HG03139 (cell line): Measurements from ENCODE around the gene USP25.

Experiments
- ATAC-seq: cut with Tn5 transposase; IDR thresholded peaks from one replicate; pipeline ENCODE4 v1.9.1; 2021; ENCODE audit not compliant: unreplicated experiment

The USP25 gene

GRCh38 chr21:15763359-15763758 lies 33.6 kb downstream of the USP25 start:
- no peak for ATAC-seq

DNA sequence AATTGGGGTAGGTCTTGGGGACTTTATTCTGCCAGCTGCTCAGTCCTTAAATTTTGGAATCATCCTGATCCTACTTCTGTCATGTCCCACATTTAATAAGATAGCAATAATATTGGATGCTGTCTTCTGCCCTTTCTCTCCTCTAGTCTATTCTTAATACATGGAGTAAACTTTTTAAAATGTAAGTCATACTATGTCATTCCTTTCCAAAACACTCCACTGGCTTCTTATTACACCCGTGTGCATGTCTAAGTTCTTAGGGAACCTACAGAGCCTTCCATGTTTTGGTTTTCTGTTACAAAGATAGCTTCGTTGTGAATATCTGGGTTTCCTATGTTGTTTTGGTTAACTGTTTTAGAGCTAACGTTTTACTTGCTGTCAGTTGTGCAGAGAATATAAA lies 35.1 kb downstream of the USP25 start:
- ATAC-seq = no peak

DNA sequence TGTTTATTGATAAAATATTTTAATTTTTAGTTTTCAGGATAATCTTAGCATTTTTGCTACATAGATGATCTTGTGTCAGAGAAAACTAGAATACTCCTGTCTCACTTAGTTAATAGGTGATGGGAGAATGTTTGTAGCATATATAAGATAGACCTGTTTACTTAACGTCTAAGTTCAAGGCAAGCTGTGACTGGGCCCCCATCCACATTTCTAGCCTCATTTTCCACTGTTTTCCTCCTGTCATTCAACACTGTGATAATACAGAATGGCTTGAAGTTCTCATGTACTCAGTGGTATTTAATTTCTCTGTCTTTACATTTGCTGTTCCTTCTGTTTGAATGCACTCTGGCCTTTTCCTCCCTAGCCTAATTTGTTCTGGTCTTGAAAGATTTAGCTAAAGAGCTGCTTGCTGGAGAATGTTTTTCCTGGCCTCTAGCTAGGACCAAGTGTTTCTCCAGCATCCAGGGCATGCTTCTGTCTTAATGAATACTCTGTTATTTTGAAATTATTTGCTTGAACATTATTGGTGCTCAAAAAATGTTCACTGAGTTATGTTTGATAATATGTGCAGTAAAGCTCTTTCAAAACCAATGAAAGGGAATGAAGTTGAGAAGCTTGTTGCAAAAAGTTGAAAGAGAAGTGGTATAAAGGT lies 37.3 kb downstream of the USP25 start:
- ATAC-seq = no peak

DNA sequence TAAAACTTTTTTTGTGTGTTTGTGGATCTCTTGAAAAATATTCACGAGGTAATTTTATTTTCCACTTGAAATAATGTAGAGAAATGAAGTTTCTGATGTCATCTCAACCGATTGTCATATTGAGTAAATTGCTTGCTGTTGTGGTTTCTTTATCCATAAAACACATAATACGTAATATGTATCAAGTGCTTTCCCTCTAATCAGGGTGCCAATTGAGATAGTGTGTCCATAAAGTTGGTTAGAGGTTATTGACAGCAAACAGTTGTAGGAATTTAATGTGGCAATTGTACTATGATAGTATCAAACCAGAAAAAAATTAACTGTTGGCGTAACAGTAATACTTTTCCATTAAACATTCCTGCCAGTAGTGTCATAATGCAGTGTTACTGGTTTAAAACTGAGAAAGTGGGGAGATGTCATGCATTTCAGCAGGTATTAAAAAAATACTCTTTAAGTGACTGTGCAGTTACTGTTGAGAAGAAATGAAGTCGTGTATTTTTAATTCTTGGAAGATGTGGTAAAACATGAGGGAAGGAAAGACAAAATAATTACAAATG lies 38.3 kb downstream of the USP25 start:
- ATAC-seq = no peak

DNA sequence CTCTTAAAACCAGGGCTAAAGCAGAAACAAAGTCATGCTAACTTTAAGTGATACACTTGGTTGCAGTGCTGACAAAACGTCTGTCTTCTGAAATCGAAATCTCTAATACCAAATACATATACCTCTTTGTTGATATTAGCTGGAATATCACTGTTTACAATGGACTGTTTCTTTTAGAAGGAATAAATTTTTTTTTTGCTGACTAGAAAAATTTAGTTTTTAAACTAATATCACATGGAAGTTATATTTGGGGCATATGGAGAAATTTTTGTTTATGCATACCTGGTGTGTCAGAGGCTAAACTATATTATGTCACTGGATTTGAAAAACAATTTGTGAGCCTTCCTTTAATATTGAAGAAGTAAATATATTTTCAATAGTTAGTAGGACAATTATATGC lies 39.1 kb downstream of the USP25 start:
- no peak for ATAC-seq

DNA sequence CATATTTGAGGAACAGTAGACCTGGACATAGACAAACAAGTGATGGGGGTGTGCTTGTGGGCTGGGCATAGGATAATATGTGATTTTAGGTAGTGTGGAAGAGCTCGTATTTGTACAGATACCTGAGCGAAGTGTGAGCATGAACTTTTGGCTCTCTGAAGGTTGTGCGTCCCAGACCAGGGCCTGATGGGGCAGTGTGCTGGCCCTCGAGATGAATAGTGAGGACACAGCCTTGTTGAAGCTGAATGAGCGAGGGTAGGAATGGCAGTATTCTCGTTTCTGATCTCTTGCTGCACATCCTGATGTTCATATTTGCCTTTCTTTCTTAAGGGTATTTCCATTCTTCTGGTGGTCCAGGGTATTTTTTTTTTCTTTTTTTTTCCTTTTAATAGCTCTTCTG lies 41.5 kb downstream of the USP25 start:
- no peak for ATAC-seq

DNA sequence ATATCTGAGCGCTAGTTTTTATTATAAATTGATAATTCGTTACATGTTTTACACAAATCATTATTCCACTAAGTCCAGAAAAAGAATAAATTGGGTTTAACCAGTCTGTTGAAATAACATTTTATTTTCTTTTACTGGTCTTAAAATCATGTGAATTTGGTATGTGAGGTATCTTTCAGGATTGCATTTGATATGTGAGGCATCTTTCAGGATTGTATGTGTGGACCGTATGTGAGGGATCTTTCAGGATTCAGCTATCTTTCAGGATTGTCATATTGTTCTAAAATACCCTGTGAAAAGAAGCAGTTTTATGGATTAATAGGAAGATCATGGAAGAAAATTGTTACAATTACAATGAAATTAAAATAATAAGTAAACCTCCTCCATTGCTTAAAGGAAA lies 42.9 kb downstream of the USP25 start:
- no peak for ATAC-seq

GRCh38 chr21:15774590-15774989 lies 44.8 kb downstream of the USP25 start:
- no peak for ATAC-seq

- no peak for ATAC-seq
Observed at GRCh38 chr21:15775291-15775690, 45.5 kb downstream of the USP25 start.

DNA sequence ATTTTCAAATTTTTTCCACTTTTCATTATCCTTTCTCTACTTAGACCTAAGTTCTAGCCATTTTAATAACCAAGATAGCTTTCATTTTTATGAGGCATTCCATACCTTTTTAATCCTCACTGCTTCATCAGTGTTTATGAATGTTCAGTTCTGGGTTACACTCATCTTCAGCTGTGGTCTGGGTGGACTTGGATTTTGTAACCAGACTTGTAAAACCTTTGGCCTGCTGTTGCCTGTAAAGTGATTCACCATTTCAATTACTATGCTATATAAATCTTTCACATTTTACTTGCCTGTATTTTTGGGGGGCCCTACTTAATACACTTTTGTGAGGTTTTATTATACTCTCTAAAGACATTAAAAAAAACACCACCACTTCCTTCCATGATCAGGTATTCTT lies 46.2 kb downstream of the USP25 start:
- no peak for ATAC-seq

DNA sequence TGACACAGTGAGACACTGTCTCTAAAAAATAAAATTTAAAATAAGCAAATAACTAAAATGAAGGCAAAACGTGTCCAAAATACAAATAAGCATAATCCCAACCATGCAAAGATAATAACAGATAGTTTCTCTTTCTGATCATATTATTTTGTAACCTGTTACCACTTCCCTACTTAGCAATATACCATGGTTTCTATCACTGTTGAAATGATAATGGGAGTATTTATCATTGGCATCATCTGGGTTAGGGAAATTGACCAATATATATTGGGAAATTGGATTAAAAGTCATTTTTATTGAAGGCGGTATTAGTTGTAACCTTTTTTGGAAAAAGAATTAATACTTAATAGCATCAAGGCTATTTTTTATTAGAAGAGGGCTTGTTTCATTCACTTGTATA lies 47.0 kb downstream of the USP25 start:
- no peak for ATAC-seq

DNA sequence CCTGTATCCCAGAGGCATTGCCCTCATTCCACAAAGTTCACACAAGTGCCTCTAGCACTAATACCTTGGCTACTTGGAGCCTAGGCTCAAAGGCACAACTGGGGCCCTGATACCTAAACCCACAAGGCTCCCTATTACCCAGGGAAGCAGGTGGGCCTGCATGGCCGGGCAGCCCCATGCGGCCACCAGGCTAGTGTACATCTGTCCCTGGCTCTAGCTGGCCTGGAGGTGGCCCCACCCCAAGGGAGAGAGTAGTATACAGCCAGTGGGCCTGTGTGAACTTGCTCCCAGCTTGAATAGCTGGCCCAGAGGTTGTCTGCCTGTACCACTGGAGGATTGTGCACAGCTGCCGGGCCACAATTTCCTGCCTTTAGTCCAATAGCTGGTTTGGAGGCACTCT lies 52.2 kb downstream of the USP25 start:
- no peak for ATAC-seq

DNA sequence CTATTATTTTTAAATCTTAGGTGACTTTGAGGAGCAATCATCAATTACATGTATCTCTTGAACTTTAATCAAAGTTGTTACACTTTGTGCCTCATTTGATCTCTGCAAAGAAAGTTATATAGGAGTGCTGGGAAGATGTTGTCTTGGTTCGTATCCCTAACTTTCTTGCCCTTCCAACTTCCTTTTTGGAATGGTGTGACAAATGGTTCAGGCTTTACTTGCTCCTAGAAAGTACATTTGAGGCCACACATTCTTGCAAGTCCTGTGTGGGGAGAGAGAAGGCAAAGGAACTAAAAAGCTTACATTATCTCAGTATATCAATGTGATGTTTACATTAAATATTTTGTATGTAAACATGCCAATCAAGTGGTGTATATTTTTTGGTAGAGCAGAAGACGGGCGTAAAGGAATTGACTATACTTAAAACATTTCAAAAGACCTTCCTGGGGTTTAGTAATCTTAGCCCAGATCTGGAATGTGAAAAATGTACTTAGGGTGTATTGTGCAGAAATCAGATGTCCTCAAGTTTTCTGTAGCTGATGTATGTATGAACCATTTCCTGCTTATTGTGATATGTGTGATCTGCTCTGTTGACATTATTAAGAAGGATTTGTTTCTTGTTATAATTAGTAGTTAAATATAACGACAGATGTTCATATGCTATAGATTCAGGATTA lies 59.2 kb downstream of the USP25 start:
- no peak for ATAC-seq

- no peak for ATAC-seq
Observed at GRCh38 chr21:15793109-15793508, 63.3 kb downstream of the USP25 start.

DNA sequence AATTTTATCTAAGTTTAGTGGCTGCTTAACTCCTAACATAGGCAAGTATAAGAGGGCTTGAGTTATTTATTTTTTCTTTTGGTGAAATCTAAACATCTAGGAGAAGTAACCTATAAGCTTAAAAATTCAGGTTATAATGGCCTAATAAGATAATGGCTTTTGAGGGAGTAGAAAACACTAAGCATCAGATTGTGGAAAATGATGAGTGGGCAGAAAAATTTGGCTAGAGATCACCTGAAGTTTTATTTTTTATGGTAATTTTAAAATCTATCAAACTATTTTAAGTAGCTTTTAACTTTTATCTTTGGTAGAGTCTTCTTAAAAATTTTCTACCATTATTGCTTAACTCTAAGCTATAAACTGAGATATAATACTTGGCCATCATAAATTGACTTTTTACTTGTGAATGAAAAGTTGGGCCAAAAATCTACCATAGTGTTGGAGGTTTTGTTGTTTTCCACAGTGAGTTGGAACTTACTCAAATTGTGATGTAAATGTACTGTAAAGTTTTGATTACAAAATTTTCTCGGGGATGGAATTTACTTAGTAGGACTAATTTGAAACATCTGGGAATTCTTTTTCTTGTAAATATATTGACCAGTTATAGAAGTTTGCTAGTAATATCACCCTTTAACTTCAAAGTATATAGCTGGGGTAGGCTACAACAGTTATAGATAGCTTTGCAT lies 63.9 kb downstream of the USP25 start:
- no peak for ATAC-seq

- ATAC-seq = no peak
Observed at GRCh38 chr21:15794277-15794912, 64.6 kb downstream of the USP25 start.

DNA sequence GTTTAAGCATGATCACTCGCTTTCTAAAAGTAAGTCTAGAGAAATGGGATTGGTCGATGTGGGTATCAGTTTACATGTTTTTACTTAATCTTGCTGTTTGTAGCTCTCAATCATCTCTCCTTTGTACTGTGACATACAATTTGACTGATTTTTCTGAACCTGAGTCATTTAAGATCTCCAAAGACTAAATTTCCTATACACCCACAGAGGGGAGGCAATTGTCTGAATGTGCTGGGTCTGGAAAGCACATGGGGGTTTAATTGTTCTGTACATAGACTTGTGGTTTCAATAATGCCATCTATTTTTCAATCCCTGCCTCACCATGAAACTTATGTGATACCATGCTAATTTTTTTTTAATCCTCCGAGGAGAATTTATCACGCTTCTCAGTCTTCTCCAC lies 65.8 kb downstream of the USP25 start:
- no peak for ATAC-seq

GRCh38 chr21:15797577-15798363 lies 68.0 kb downstream of the USP25 start:
- ATAC-seq = no peak

DNA sequence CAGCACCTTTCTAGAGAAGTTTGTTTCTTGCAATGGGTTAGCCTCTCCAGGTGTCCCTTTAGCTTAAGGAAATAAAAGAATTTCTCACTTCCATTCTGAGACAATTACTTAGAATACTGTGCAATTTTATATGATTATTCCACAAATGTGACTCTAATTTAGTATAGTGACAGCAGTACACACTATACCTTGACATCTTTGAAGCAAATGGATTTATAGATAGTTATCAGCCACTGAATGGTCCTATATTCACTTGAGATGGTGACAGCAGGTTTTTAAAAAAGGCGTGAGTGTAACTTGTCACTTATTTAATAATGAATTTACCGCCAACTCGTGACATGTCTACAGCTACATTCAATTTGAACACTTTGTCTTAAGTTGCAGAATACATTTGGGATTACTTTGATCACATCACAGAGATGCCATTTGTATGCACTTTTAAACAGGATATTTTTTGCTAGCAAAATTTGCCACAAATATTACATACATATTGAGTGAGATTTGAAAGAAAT lies 71.6 kb downstream of the USP25 start:
- no peak for ATAC-seq

- no peak for ATAC-seq
Observed at GRCh38 chr21:15804247-15805005, 74.6 kb downstream of the USP25 start.
